ENCODE data around the gene NDFIP2. TPM values are rescaled to one million over a fixed set of nuclear protein-coding genes. Genes with fewer than 3 reads are reported as not detected.

The NDFIP2 gene
- total and polyA plus RNA-seq, 10 of the 15 experiments (the other 5 are each of a cell fraction or from before 2014, with no cell fraction given) = 17.9 to 57.2 (median 30.6) TPM

DNA sequence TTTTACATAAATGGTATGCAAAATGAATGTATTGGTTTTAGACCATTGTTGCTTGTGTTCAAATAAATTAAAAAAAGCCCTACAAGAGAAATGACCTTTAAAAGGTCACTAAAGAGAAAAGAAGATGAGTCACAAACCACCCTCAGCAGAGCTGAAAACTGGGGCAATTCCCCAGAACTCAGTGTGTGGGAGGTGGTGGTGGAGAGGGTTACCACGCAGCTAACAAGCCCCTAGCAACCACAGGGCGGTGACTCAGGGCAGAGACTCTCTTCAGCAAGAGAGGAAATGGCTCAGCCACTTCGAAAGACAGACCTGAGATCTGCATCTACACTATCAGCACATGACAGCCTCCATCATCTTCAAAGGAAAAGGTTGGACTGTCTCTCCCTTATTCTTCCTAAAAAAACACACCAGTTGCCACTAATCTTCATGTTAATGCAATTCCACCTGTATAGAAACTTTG lies 29.4 kb upstream of the NDFIP2 start (continued):
- TF ChIP-seq CUX1 (IDR thresholded peaks at IDR 0.05; ENCODE audit: insufficient replicate concordance, low read depth, low read length) (no peak), BHLHE40 (IDR thresholded peaks at IDR 0.05; ENCODE audit: borderline replicate concordance in 1 of 2, low read depth in 2 of 2, low read length in 1 of 2) (peak in 1 of 2 experiments; percentile 37; a peak in 1 of 4 replicates), TBL1XR1 (IDR thresholded peaks at IDR 0.05; ENCODE audit: low read depth, low read length) (no peak; the same call in 1 of the 2 replicates), PAX5 (IDR thresholded peaks at IDR 0.05; ENCODE audit: borderline replicate concordance, low read depth, low read length) (peak; percentile 53; the same call in 1 of the 2 replicates), MXI1 (IDR thresholded peaks at IDR 0.05; ENCODE audit: low read depth, low read length) (0 out of 2 replicates have a peak, but pooled peaks have one; percentile 23), IKZF1 (conservative IDR thresholded peaks at IDR 0.05) (peak; percentile 65), SPI1 (IDR thresholded peaks at IDR 0.05; ENCODE audit: borderline replicate concordance, insufficient read depth, low read depth, low read length) (peak; percentile 57; the same call in 1 of the 2 replicates), ZBTB11 (CRISPR knock-in tag; IDR thresholded peaks at IDR 0.05) (no peak), YY1 (IDR thresholded peaks at IDR 0.05; ENCODE audit: low read depth, low read length) (0 out of 2 replicates have a peak, but pooled peaks have one; percentile 29), ETV6 (conservative IDR thresholded peaks at IDR 0.05 in 1 of 2, IDR thresholded peaks at IDR 0.05 in 1 of 2; ENCODE audit: borderline replicate concordance in 1 of 2, low read depth in 1 of 2) (peak in 1 of 2 experiments; percentile 46; a peak in 1 of 4 replicates), ASH2L (IDR thresholded peaks at IDR 0.05; ENCODE audit: borderline replicate concordance, low read depth) (no peak), NFIC (IDR thresholded peaks at IDR 0.05; ENCODE audit: low read depth, low read length) (peak; percentile 65), MTA2 (IDR thresholded peaks at IDR 0.05; ENCODE audit: low read depth) (peak; percentile 81), RB1 (IDR thresholded peaks at IDR 0.05; ENCODE audit: borderline replicate concordance) (no peak), GABPA (IDR thresholded peaks at IDR 0.05; ENCODE audit: low read depth) (0 out of 2 replicates have a peak, but pooled peaks have one; percentile 6), NFYB (IDR thresholded peaks at IDR 0.05; ENCODE audit: insufficient read depth, low read depth, low read length) (no peak), EGR1 (IDR thresholded peaks at IDR 0.05; ENCODE audit: borderline replicate concordance in 1 of 2, low read depth in 2 of 2, low read length in 2 of 2) (peak in 1 of 2 experiments; percentile 82; a peak in 2 of 3 replicates)
